Smooth muscle cell (in vitro differentiated cells): Measurements from ENCODE around the gene MEIKIN. TPM values are rescaled to one million over a fixed set of nuclear protein-coding genes. Genes with fewer than 3 reads are reported as not detected.
"Not testable (repeated sequence)": the region's sequence is repeated elsewhere in the genome, so short reads cannot be mapped to it uniquely, and the experiment has no call there.

ENCODE experiments used
- DNase-seq: peaks from one replicate; lab custom pipeline; 2025; ENCODE audit not compliant: unreplicated experiment; lab: John Stamatoyannopoulos, UW
- H2AFZ ChIP-seq: fragments of 200-600 bp; sonication (generic); 2 replicates; pipeline ENCODE4 v1.6.0; 2016; ENCODE audit warnings: antibody characterized with exemption, low read depth, mild to moderate bottlenecking
- H3F3A ChIP-seq: fragments of 200-600 bp; sonication (generic); 2 replicates; pipeline ENCODE4 v1.6.0; 2017; ENCODE audit warnings: antibody characterized with exemption, low read depth
- H3K27ac ChIP-seq: fragments of 200-600 bp; sonication (generic); 2 replicates; pipeline ENCODE4 v1.5.1; 2016; ENCODE audit warnings: low read depth, mild to moderate bottlenecking
- H3K27me3 ChIP-seq: fragments of 200-600 bp; sonication (generic); 2 replicates; pipeline ENCODE4 v1.6.1; 2016; ENCODE audit warnings: low read depth, mild to moderate bottlenecking
- H3K36me3 ChIP-seq: fragments of 200-600 bp; sonication (generic); 2 replicates; pipeline ENCODE4 v1.5.1; 2016; ENCODE audit warnings: low read depth
- H3K4me1 ChIP-seq: fragments of 200-600 bp; sonication (generic); 2 replicates; pipeline ENCODE4 v1.5.1; 2016; ENCODE audit warnings: low read depth
- H3K4me2 ChIP-seq: fragments of 200-600 bp; sonication (generic); 2 replicates; pipeline ENCODE4 v1.6.0; 2016; ENCODE audit warnings: mild to moderate bottlenecking
- H3K4me3 ChIP-seq: fragments of 200-600 bp; sonication (generic); 2 replicates; pipeline ENCODE4 v1.5.1; 2016; ENCODE audit warnings: mild to moderate bottlenecking
- H3K79me2 ChIP-seq: fragments of 200-600 bp; sonication (generic); 2 replicates; pipeline ENCODE4 v1.6.0; 2016; ENCODE audit warnings: low read depth, mild to moderate bottlenecking
- H3K9ac ChIP-seq: fragments of 200-600 bp; sonication (generic); 2 replicates; pipeline ENCODE4 v1.6.0; 2016; ENCODE audit warnings: low read depth
- H3K9me3 ChIP-seq: fragments of 200-600 bp; sonication (generic); replicated peaks from 2 replicates; pipeline ENCODE4 v1.5.1; 2016; ENCODE audit warnings: low read depth
- H4K20me1 ChIP-seq: fragments of 200-600 bp; sonication (generic); 2 replicates; pipeline ENCODE4 v1.6.0; 2016; ENCODE audit warnings: low read depth
- WGBS: methylation state at CpG from one replicate; pipeline ENCODE4 v1.1.7; 2016; ENCODE audit warnings: low lambda C conversion rate; 5-methylcytosine and 5-hydroxymethylcytosine counted together
- polyA plus RNA-seq: library from polyadenylated mRNA; unstranded; fragments of >200 nt; fragmentation: Nextera tagmentation; extraction: Ambion mirVana; gene quantifications from 2 replicates; pipeline ENCODE4 v1.2.1, GENCODE V29; 2016
- total RNA-seq: library from RNA; depleted of rRNA; stranded (reverse); fragments of >200 nt; gene quantifications from 2 replicates; pipeline ENCODE4 v1.2.3, GENCODE V29; 2014
- TF ChIP-seq, protein P1 (sequence below): fragments of 200-600 bp; sonication (generic); IDR thresholded peaks from 2 replicates; pipeline ENCODE4 v1.5.1; 2017; ENCODE audit warnings: borderline replicate concordance, mild to moderate bottlenecking, antibody characterized with exemption; ENCODE audit not compliant: insufficient read depth, poor library complexity, severe bottlenecking

Gene MEIKIN
- total and polyA plus RNA-seq, 2 experiments from 2014 or later: not detected

DNA sequence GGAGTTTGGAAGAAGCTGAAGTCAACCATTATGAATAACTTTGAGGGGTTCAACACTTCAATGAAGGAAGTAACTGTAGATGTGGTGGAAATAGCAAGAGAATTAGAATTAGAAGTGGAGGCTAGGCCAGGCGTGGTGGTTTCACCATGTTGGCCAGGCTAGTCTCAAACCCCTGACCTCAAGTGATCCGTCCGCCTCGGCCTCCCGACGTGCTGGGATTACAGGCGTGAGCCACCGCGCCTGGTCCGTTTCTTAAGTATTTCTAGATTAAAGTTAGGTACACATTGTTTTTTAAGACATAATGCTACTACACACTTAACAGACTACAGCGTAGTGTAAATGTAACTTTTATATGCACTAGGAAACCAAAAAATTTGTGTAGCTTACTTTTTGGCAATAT, 162.7 kb downstream of the MEIKIN start:
- Histone ChIP-seq H3K4me2 (no peak overlapping the region), H3K27ac (no peak overlapping the region), H3K9ac (no peak overlapping the region), H3F3A (no peaks in the 10 kb centered on the region), H3K9me3 (no peaks in the 10 kb centered on the region), H3K4me1 (peaks cover 7% of the 10 kb centered on the region), H4K20me1 (peaks cover 89% of the 10 kb centered on the region), H3K27me3 (no peaks in the 10 kb centered on the region), H2AFZ (no peak overlapping the region), H3K4me3 (no peak overlapping the region), H3K79me2 (peaks cover 91% of the 10 kb centered on the region), H3K36me3 (no peaks in the 10 kb centered on the region)
- WGBS: 99% methylated on average over 11 of the region's 11 CpGs
- DNase-seq: no peak
- TF ChIP-seq, protein P1, sequence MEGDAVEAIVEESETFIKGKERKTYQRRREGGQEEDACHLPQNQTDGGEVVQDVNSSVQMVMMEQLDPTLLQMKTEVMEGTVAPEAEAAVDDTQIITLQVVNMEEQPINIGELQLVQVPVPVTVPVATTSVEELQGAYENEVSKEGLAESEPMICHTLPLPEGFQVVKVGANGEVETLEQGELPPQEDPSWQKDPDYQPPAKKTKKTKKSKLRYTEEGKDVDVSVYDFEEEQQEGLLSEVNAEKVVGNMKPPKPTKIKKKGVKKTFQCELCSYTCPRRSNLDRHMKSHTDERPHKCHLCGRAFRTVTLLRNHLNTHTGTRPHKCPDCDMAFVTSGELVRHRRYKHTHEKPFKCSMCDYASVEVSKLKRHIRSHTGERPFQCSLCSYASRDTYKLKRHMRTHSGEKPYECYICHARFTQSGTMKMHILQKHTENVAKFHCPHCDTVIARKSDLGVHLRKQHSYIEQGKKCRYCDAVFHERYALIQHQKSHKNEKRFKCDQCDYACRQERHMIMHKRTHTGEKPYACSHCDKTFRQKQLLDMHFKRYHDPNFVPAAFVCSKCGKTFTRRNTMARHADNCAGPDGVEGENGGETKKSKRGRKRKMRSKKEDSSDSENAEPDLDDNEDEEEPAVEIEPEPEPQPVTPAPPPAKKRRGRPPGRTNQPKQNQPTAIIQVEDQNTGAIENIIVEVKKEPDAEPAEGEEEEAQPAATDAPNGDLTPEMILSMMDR: no peak

DNA sequence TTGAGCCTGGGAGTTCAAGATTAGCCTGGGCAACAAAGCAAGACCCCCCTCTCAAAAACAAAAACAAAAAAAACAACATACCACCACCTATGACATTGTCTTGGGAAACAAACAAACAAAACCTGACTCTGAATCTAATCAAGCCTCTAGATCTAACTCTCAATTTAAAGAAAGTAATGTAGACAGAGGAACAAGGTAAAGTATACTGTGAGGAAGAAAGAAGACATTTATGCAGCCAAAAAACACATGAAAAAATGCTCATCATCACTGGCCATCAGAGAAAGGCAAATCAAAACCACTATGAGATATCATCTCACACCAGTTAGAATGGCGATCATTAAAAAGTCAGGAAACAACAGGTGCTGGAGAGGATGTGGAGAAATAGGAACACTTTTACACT, 167.3 kb downstream of the MEIKIN start:
- 100% methylated on average over 1 of the region's 1 CpG for WGBS
- peaks cover 89% of the 10 kb centered on the region for H4K20me1 ChIP-seq
- not testable (repeated sequence) for H3K27ac ChIP-seq, DNase-seq, H3K27me3 ChIP-seq, H3K4me2 ChIP-seq, H3K36me3 ChIP-seq, H3K4me3 ChIP-seq, H3K9me3 ChIP-seq, H3K4me1 ChIP-seq, H3F3A ChIP-seq, H3K9ac ChIP-seq, H2AFZ ChIP-seq
- peaks cover 93% of the 10 kb centered on the region for H3K79me2 ChIP-seq

DNA sequence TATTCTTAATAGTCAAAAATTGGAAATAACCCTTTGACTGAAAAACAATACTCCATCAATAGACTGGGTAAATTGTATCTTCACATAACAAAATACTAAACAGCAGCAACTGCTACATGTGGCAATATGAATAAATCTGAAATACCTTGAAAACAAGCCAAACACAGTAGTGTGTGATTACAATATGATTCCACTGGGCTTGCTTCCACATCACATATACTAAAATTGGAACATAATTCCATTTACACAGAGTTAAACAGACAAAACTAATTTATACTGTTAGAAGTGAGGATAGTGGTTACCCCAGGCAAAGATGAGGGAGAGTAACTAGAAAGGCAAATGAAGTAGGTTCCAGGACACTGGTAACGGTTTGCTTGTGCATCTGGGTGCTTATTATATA, 169.0 kb downstream of the MEIKIN start:
- no peaks in the 10 kb centered on the region for H3K9me3 ChIP-seq
- TF ChIP-seq, protein P1: no peak
- no peak overlapping the region for H3K4me3 ChIP-seq
- 100% methylated on average over 1 of the region's 1 CpG for WGBS
- peaks cover 93% of the 10 kb centered on the region for H3K79me2 ChIP-seq
- H4K20me1 ChIP-seq: peaks cover 89% of the 10 kb centered on the region
- no peaks in the 10 kb centered on the region for H3K4me1 ChIP-seq
- H3K9ac ChIP-seq: no peak overlapping the region
- no peaks in the 10 kb centered on the region for H3K36me3 ChIP-seq
- H2AFZ ChIP-seq: no peak overlapping the region
- no peaks in the 10 kb centered on the region for H3K27me3 ChIP-seq
- H3F3A ChIP-seq: no peaks in the 10 kb centered on the region
- DNase-seq: no peak
- no peak overlapping the region for H3K27ac ChIP-seq
- no peak overlapping the region for H3K4me2 ChIP-seq

DNA sequence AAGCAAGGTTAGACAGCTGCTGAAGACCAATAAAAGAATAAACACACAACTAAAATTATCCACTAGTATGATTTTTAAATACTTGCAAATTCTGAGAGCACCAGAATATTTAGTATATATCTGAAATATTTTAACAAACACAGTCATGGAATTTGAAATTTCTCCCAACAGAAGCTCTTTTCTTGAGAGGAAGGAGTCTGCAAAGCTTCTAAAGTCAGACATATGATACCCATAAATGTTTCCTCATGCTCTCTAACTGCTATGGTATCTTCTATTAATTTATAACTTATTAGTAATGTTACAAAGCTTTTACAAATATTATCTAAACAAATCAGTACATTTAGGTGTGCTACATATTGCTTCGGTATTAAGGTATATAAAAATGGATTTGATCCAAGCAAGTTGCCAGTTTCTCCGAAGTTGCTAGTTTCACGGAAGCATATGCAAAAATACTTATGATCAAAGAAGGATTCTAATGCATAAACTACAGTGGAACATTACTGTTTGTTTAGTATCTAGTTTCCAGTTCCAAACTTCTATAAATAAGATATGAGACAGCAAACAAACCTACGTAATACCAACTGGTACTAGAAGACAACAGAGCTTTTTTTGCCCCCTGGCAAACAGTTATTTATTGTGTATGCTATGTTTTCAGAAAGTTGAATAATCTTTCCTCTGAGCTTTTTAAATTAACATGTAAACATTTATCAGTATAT, 170.7 kb downstream of the MEIKIN start:
- Histone ChIP-seq H3K9ac (no peak overlapping the region), H3K27ac (no peak overlapping the region), H3K36me3 (no peaks in the 10 kb centered on the region), H2AFZ (no peak overlapping the region), H3K4me3 (no peak overlapping the region), H3K9me3 (no peaks in the 10 kb centered on the region), H3K4me2 (no peak overlapping the region), H3F3A (no peaks in the 10 kb centered on the region), H4K20me1 (peaks cover 90% of the 10 kb centered on the region), H3K4me1 (no peaks in the 10 kb centered on the region), H3K27me3 (no peaks in the 10 kb centered on the region), H3K79me2 (peaks cover 91% of the 10 kb centered on the region)
- WGBS: 94% methylated on average over 4 of the region's 4 CpGs
- DNase-seq: no peak
- TF ChIP-seq, protein P1: no peak
